SK-N-MC (cell line): ENCODE measurements around the gene SORBS1.

ENCODE experiments used
- EZH2 ChIP-seq: fragments of 200-600 bp; sonication (generic); IDR thresholded peaks from one replicate; pipeline ENCODE4 v1.6.1; 2017; ENCODE audit warnings: antibody characterized with exemption
- FOXP2 ChIP-seq: optimal IDR thresholded peaks from 2 replicates; pipeline ENCODE3; 2011; ENCODE audit warnings: mild to moderate bottlenecking, moderate library complexity; ENCODE audit not compliant: insufficient read depth; ENCODE audit errors: extremely low read length, control extremely low read depth
- POLR2AphosphoS5 ChIP-seq: IDR thresholded peaks from 2 replicates; pipeline ENCODE4 v1.6.1; 2012; ENCODE audit warnings: mild to moderate bottlenecking, low read depth, low read length, borderline replicate concordance

GRCh38 chr10:95461611-95462010 is 99.6 kb downstream of the SORBS1 start:
- TF ChIP-seq POLR2AphosphoS5 (no peak), EZH2 (no peak), FOXP2 (no peak)
